Measurements from ENCODE around the gene PRKRIP1.
"Not testable (repeated sequence)": the region's sequence is repeated elsewhere in the genome, so short reads cannot be mapped to it uniquely, and the experiment has no call there.

DNA sequence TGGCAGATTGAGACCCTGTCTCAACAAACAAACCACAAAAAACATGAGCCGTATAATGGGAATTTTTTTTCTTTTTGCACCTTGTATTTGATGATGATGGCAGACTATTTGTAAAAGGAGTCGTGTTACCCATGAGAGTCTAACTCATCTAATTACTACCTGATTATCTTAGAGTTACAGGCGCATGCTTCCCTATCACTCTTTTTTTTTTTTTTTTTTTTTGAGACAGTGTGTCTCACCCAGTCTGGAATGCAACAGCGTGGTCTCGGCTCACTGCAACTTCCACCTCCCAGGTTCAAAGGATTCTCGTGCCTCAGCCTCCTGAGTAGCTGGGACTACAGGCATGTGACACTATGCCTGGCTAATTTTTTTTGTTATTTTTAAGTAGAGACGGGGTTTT lies 30.8 kb upstream of the PRKRIP1 start:
- not testable (repeated sequence) for TF ChIP-seq CTCF, EP300 (IDR thresholded peaks at IDR 0.05)
